Upper lobe of left lung (tissue), 6 donors: ENCODE measurements around the gene LCA5L. TPM values are rescaled to one million over a fixed set of nuclear protein-coding genes. Genes with fewer than 3 reads are reported as not detected.

Experiments
- ATAC-seq, 2 donors: fragments of 200-7000 bp; cut with Tn5 transposase; one replicate each; pipeline ENCODE4 v1.9.1; 2022; ENCODE audit warnings: mild to moderate bottlenecking in 2 of 2, moderate library complexity in 2 of 2; ENCODE audit not compliant: low FRiP score in 2 of 2
- DNase-seq, 2 donors: peaks; one replicate each; pipeline ENCODE4 v3.0.0-alpha.2; 2019 to 2020
- H3K27ac ChIP-seq, 4 donors: fragments of 200-600 bp; sonication (generic); one replicate each; pipeline ENCODE4 v1.5.1; 2016 to 2019
- H3K27me3 ChIP-seq, 4 donors: fragments of 200-600 bp; sonication (generic); one replicate each; pipeline ENCODE4 v1.5.1; 2017 to 2019
- H3K36me3 ChIP-seq, 4 donors: fragments of 200-600 bp; sonication (generic); one replicate each; pipeline ENCODE4 v1.5.1; 2016 to 2019
- H3K4me1 ChIP-seq, 4 donors: fragments of 200-600 bp; sonication (generic); one replicate each; pipeline ENCODE4 v1.5.1; 2018 to 2019
- H3K4me3 ChIP-seq, 4 donors: fragments of 200-600 bp; sonication (generic); one replicate each; pipeline ENCODE4 v1.5.1; 2017 to 2019; ENCODE audit warnings: mild to moderate bottlenecking in 2 of 4, moderate library complexity in 1 of 4
- H3K9me3 ChIP-seq, 4 donors: fragments of 200-600 bp; sonication (generic); one replicate each; pipeline ENCODE4 v1.5.1; 2018 to 2019
- CTCF ChIP-seq, 6 experiments: fragments of 450-650 bp in 4 of 6; fragments of 200-600 bp in 2 of 6; sonication (generic) in 2 of 6; IDR thresholded peaks; one replicate each; pipeline ENCODE4 v1.5.1; 2016 to 2019; ENCODE audit warnings: antibody characterized with exemption in 6 of 6
- EP300 ChIP-seq, 4 donors: sonication (generic); formaldehyde crosslinking; IDR thresholded peaks; one replicate each; pipeline ENCODE4 v1.5.1; 2017; ENCODE audit warnings: antibody characterized with exemption in 4 of 4, control low read depth in 2 of 4
- POLR2A ChIP-seq, 4 donors: fragments of 450-650 bp; IDR thresholded peaks; one replicate each; pipeline ENCODE4 v1.5.1; 2016 to 2017; ENCODE audit warnings: antibody characterized with exemption in 4 of 4, mild to moderate bottlenecking in 2 of 4
- POLR2AphosphoS5 ChIP-seq, 2 donors: sonication (generic); formaldehyde crosslinking; IDR thresholded peaks; one replicate each; pipeline ENCODE4 v1.5.1; 2017; ENCODE audit warnings: antibody characterized with exemption in 2 of 2
- WGBS, 2 donors: methylation state at CpG; one replicate each; pipeline ENCODE4 v1.1.5; 2017 to 2018; 5-methylcytosine and 5-hydroxymethylcytosine counted together
- total RNA-seq, 6 donors: library from RNA; depleted of rRNA in 4 of 6; stranded (reverse); fragments of >200 nt in 4 of 6; gene quantifications; one replicate each; pipeline versions ENCODE4 v1.1.0 to v1.2.1, GENCODE V29; 2016 to 2021
- donor health status: DM: no; HTN: no; CAD: no; lungs with moderate emphysema.
- donor health status: DM: no; HTN: yes; CAD: no; lungs with severe emphysema.

LCA5L gene
- total RNA-seq, 6 donors from 2014 or later: 1.9 to 16.6 (median 2.5) TPM; not detected in 1

- Histone ChIP-seq H3K4me1 (no peaks in the 10 kb centered on the region), H3K4me3 (no peak overlapping the region), H3K9me3 (no peaks in the 10 kb centered on the region), H3K27me3 (no peaks in the 10 kb centered on the region), H3K27ac (no peak overlapping the region), H3K36me3 (no peaks in the 10 kb centered on the region)
- DNase-seq: no peak
- no peak for TF ChIP-seq POLR2A (IDR thresholded peaks at IDR 0.05)
- TF ChIP-seq CTCF (IDR thresholded peaks at IDR 0.05): no peak
- TF ChIP-seq POLR2AphosphoS5 (IDR thresholded peaks at IDR 0.05): no peak
- no peak for TF ChIP-seq EP300 (IDR thresholded peaks at IDR 0.05)
- no peak for ATAC-seq
- WGBS, 2 donors: 85% methylated on average over 3 of the region's 3 CpGs
Observed at GRCh38 chr21:39467746-39468145, 22.2 kb upstream of the LCA5L start.

GRCh38 chr21:39466584-39466983 lies 21.0 kb upstream of the LCA5L start:
- Histone ChIP-seq H3K27me3 (no peaks in the 10 kb centered on the region), H3K4me1 (no peaks in the 10 kb centered on the region), H3K9me3 (no peaks in the 10 kb centered on the region), H3K36me3 (no peaks in the 10 kb centered on the region), H3K27ac (no peak overlapping the region), H3K4me3 (no peak overlapping the region)
- no peak for ATAC-seq
- TF ChIP-seq POLR2AphosphoS5 (IDR thresholded peaks at IDR 0.05) (no peak), EP300 (IDR thresholded peaks at IDR 0.05) (no peak), CTCF (IDR thresholded peaks at IDR 0.05) (no peak)
- no peak for DNase-seq

GRCh38 chr21:39463308-39463707 lies 17.7 kb upstream of the LCA5L start:
- DNase-seq: no peak
- WGBS, 2 donors: 79% methylated on average over 3 of the region's 3 CpGs
- Histone ChIP-seq H3K4me1 (no peaks in the 10 kb centered on the region), H3K4me3 (no peak overlapping the region), H3K36me3 (no peaks in the 10 kb centered on the region), H3K27me3 (no peaks in the 10 kb centered on the region), H3K9me3 (no peaks in the 10 kb centered on the region), H3K27ac (no peak overlapping the region)
- no peak for ATAC-seq
- TF ChIP-seq EP300 (IDR thresholded peaks at IDR 0.05) (no peak), CTCF (IDR thresholded peaks at IDR 0.05) (no peak), POLR2A (IDR thresholded peaks at IDR 0.05) (no peak), POLR2AphosphoS5 (IDR thresholded peaks at IDR 0.05) (no peak)

DNA sequence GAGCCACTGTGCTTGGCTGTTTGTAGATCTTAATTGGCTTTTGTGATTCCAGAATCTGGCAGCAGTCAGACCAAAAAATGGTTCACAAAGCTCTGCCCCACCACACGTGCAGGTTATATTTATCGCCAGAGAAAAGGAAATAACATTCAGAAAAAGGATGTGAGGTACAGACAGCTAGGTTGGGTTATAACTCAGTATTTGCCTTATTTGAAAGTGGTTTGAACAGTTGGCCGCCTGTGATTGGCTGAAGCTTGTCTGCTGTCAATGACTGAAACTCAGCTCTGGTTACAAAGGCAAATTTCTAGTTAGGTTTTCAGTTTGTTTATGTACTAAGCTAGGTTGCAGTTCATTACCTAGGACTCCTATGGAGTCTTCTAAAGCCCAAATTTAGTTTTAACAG lies 15.8 kb upstream of the LCA5L start:
- Histone ChIP-seq H3K4me1 (no peaks in the 10 kb centered on the region), H3K9me3 (no peaks in the 10 kb centered on the region), H3K27me3 (no peaks in the 10 kb centered on the region), H3K36me3 (no peaks in the 10 kb centered on the region), H3K4me3 (no peak overlapping the region), H3K27ac (no peak overlapping the region)
- WGBS, 2 donors: 67 to 78% methylated on average over 3 of the region's 3 CpGs
- ATAC-seq (no peak), DNase-seq (no peak)
- TF ChIP-seq POLR2AphosphoS5 (IDR thresholded peaks at IDR 0.05): no peak
- no peak for TF ChIP-seq CTCF (IDR thresholded peaks at IDR 0.05)
- TF ChIP-seq EP300 (IDR thresholded peaks at IDR 0.05): no peak
- TF ChIP-seq POLR2A (IDR thresholded peaks at IDR 0.05): no peak

DNA sequence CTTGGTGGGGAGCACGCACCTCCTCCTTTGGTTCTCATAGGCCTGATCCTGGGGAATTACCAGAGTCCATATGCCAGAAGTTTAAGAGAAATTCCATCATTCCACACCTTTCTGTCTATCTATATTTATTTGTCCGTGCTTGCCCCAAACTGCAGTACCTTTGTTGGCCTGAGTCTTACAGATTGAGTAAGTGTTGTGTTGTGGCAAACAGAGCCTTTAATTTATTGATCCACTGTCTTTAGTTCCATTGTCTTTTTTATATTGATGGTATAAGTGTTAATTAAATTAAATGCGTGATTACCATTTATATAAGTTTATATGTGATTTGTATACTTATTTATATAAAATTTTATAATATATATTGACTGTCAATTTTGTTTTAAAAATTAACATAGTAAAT lies 11.1 kb upstream of the LCA5L start:
- TF ChIP-seq POLR2AphosphoS5 (IDR thresholded peaks at IDR 0.05) (no peak), CTCF (IDR thresholded peaks at IDR 0.05) (peak in 1 of 6 experiments; percentile 7)
- Histone ChIP-seq H3K27me3 (no peaks in the 10 kb centered on the region), H3K4me1 (no peaks in the 10 kb centered on the region), H3K9me3 (no peaks in the 10 kb centered on the region), H3K4me3 (no peak overlapping the region), H3K36me3 (no peaks in the 10 kb centered on the region), H3K27ac (no peak overlapping the region)
- DNase-seq: no peak
- 88 to 94% methylated on average over 3 of the region's 3 CpGs for WGBS, 2 donors
- no peak for ATAC-seq
